Glomerular visceral epithelial cell (primary cell): ENCODE measurements around the gene CDK14.
"Not testable (repeated sequence)": the region's sequence is repeated elsewhere in the genome, so short reads cannot be mapped to it uniquely, and the experiment has no call there.

Source experiments
- DNase-seq: peaks from one replicate; pipeline ENCODE4 v3.0.0-alpha.2; 2016; ENCODE audit errors: extremely low spot score

The CDK14 gene

GRCh38 chr7:90894122-90894521 is 298.0 kb downstream of the CDK14 start:
- no peak for DNase-seq

GRCh38 chr7:90896458-90896857 is 300.3 kb downstream of the CDK14 start:
- DNase-seq: no peak

- no peak for DNase-seq
Observed at GRCh38 chr7:90897961-90898469, 301.9 kb downstream of the CDK14 start.

GRCh38 chr7:90900628-90901356 is 304.7 kb downstream of the CDK14 start:
- no peak for DNase-seq

GRCh38 chr7:90903841-90904240 is 307.7 kb downstream of the CDK14 start:
- no peak for DNase-seq

GRCh38 chr7:90910136-90910535 is 314.0 kb downstream of the CDK14 start:
- no peak for DNase-seq

GRCh38 chr7:90916319-90916718 is 320.2 kb downstream of the CDK14 start:
- DNase-seq: no peak

- DNase-seq: no peak
Observed at GRCh38 chr7:90917539-90917938, 321.4 kb downstream of the CDK14 start.

- no peak for DNase-seq
Observed at GRCh38 chr7:90918303-90918702, 322.2 kb downstream of the CDK14 start.

- DNase-seq: no peak
Observed at GRCh38 chr7:90919816-90920215, 323.7 kb downstream of the CDK14 start.

- no peak for DNase-seq
Observed at GRCh38 chr7:90920336-90920735, 324.2 kb downstream of the CDK14 start.

GRCh38 chr7:90923541-90923997 is 327.4 kb downstream of the CDK14 start:
- DNase-seq: no peak

- not testable (repeated sequence) for DNase-seq
Observed at GRCh38 chr7:90928700-90929424, 332.7 kb downstream of the CDK14 start.

GRCh38 chr7:90931986-90932916 is 336.1 kb downstream of the CDK14 start:
- peak; percentile 15 for DNase-seq

GRCh38 chr7:90933041-90933440 is 336.9 kb downstream of the CDK14 start:
- no peak for DNase-seq

- DNase-seq: no peak
Observed at GRCh38 chr7:90933984-90934383, 337.9 kb downstream of the CDK14 start.

GRCh38 chr7:90938371-90938770 is 342.2 kb downstream of the CDK14 start:
- no peak for DNase-seq

GRCh38 chr7:90939666-90940065 is 343.5 kb downstream of the CDK14 start:
- DNase-seq: no peak

GRCh38 chr7:90944021-90944420 is 347.9 kb downstream of the CDK14 start:
- DNase-seq: no peak

GRCh38 chr7:90945104-90945787 is 349.1 kb downstream of the CDK14 start:
- DNase-seq: no peak
